Measurements from ENCODE around the gene MGAT5.

GRCh38 chr2:134465228-134466105 is 211.6 kb downstream of the MGAT5 start:
- TF ChIP-seq CTCF (IDR thresholded peaks at IDR 0.05; ENCODE audit: low read depth, low read length), result no peak
- TF ChIP-seq POLR2A (IDR thresholded peaks at IDR 0.05; ENCODE audit: extremely low read depth, insufficient read length), result no peak
- no peak for TF ChIP-seq MYC (IDR thresholded peaks at IDR 0.05; ENCODE audit: low read depth, low read length)
- no peak for TF ChIP-seq MAX (IDR thresholded peaks at IDR 0.05; ENCODE audit: low read depth, low read length)

Measured in NB4 (cell line).